Measurements from ENCODE around the gene RNF157. TPM values are rescaled to one million over a fixed set of nuclear protein-coding genes. Genes with fewer than 3 reads are reported as not detected.

The RNF157 gene
- total and polyA plus RNA-seq, 10 of the 15 experiments (the other 5 are each of a cell fraction or from before 2014, with no cell fraction given): 1.4 to 15.9 (median 9.6) TPM

GRCh38 chr17:76237859-76238313, 2.4 kb downstream of the RNF157 start:
- no peak overlapping the region for H3K4me3 ChIP-seq
- in situ Hi-C loops (cut with MboI) (no loop called here), intact Hi-C loops (cut with micrococcal nuclease; ENCODE audit: unreplicated experiment) (loop anchor here (5.0 kb wide), 1 partner anchor 46 kb away; no protein-coding TSS in a partner anchor)
- peak; percentile 17; the same call in 2 of the 3 replicates for ATAC-seq
- ChIA-PET POLR2A (interaction anchor here (0.5 to 2.4 kb wide), 12 partner anchors 9 to 55 kb away, joined by 3 to 21 read pairs (median 6); partner anchors contain the start of gene UBALD2), RAD21 (ENCODE audit: unreplicated experiment) (interaction anchor here (0.8 to 2.4 kb wide), 14 partner anchors 9 to 58 kb away, joined by 3 to 26 read pairs (median 6); partner anchors contain the start of gene UBALD2), SMC1A (ENCODE audit: uncharacterized antibody, unreplicated experiment) (interaction anchor here (0.6 to 4.9 kb wide), 17 partner anchors 10 to 59 kb away, joined by 3 to 61 read pairs (median 5); partner anchors contain the start of gene UBALD2), CTCF (interaction anchor here (0.6 to 2.2 kb wide), 13 partner anchors 10 to 58 kb away, joined by 3 to 7 read pairs (median 4); no protein-coding TSS in a partner anchor)
- no peak overlapping the region for H3K4me2 ChIP-seq (ENCODE audit: control insufficient read depth, insufficient read depth)
- H3K36me3 ChIP-seq (ENCODE audit: control insufficient read depth in 2 of 2, insufficient read depth in 2 of 2, low read length in 1 of 2): no peaks in the 10 kb centered on the region
- DNase-seq (ENCODE audit: low read depth, low spot score): no peak
- H3K27me3 ChIP-seq (replicated peaks in 1 of 2; ENCODE audit: control insufficient read depth in 2 of 2, insufficient read depth in 2 of 2, low read length in 1 of 2): peaks cover 0 to 3% of the 10 kb centered on the region in 2 experiments; a peak in 2 of 4 replicates
- no peaks in the 10 kb centered on the region for H3K79me2 ChIP-seq (ENCODE audit: control insufficient read depth, insufficient read depth, low read length)
- no peaks in the 10 kb centered on the region for H3K9me3 ChIP-seq (replicated peaks; ENCODE audit: control insufficient read depth, insufficient read depth, low read length)
- H3K27ac ChIP-seq (ENCODE audit: control insufficient read depth, insufficient read depth): no peak overlapping the region
- FAIRE-seq: no peak
- peaks cover 15% of the 10 kb centered on the region for H3K4me1 ChIP-seq (ENCODE audit: control insufficient read depth, insufficient read depth, low read length)
- no peak for TF ChIP-seq SUZ12 (IDR thresholded peaks at IDR 0.05; ENCODE audit: unreplicated experiment)
- TF ChIP-seq CHD2 (IDR thresholded peaks at IDR 0.05; ENCODE audit: borderline replicate concordance, low read depth, low read length): no peak
- TF ChIP-seq RFX5 (IDR thresholded peaks at IDR 0.05; ENCODE audit: low read depth, low read length): no peak
- no peak for TF ChIP-seq BCL3 (IDR thresholded peaks at IDR 0.05; ENCODE audit: borderline replicate concordance, insufficient read depth, low read depth, low read length, poor library complexity, severe bottlenecking)
- TF ChIP-seq ZZZ3 (IDR thresholded peaks at IDR 0.05; ENCODE audit: control insufficient read depth, insufficient read length, low read depth): no peak
- no peak for TF ChIP-seq TCF3 (IDR thresholded peaks at IDR 0.05; ENCODE audit: borderline replicate concordance, insufficient read depth, low read depth, low read length)
- TF ChIP-seq POLR2AphosphoS2 (IDR thresholded peaks at IDR 0.05; ENCODE audit: low read depth, low read length): no peak
- no peak for TF ChIP-seq USF1 (IDR thresholded peaks at IDR 0.05; ENCODE audit: borderline replicate concordance, extremely low read length, insufficient read depth, low read depth, low read length)
- no peak for TF ChIP-seq ZNF217 (IDR thresholded peaks at IDR 0.05)
- H2AFZ ChIP-seq (ENCODE audit: control insufficient read depth, low read depth, low read length): no peak overlapping the region
- WGBS (ENCODE audit: insufficient coverage, insufficient replicate concordance, low lambda C conversion rate, missing lambda C conversion rate): 79% methylated on average over 7 of the region's 7 CpGs
- no peaks in the 10 kb centered on the region for H4K20me1 ChIP-seq (ENCODE audit: control insufficient read depth, insufficient read depth)
- no TSS peak for BruUV-seq (replicated peaks)
- H3K9ac ChIP-seq (ENCODE audit: control insufficient read depth, insufficient read depth, low read length): no peak overlapping the region

All from GM12878 (cell line).